B cell (primary cell): ENCODE results near the gene CD53.

Experiments
- CTCF ChIP-seq: fragments of 200-600 bp; IDR thresholded peaks from one replicate; pipeline ENCODE4 v1.8.0; 2022; ENCODE audit warnings: antibody characterized with exemption, mild to moderate bottlenecking
- EZH2 ChIP-seq: IDR thresholded peaks from 2 replicates; pipeline ENCODE4 v1.6.1; 2012; ENCODE audit warnings: borderline replicate concordance, low read depth, mild to moderate bottlenecking, moderate library complexity, low read length; ENCODE audit not compliant: insufficient read depth, poor library complexity, severe bottlenecking

DNA sequence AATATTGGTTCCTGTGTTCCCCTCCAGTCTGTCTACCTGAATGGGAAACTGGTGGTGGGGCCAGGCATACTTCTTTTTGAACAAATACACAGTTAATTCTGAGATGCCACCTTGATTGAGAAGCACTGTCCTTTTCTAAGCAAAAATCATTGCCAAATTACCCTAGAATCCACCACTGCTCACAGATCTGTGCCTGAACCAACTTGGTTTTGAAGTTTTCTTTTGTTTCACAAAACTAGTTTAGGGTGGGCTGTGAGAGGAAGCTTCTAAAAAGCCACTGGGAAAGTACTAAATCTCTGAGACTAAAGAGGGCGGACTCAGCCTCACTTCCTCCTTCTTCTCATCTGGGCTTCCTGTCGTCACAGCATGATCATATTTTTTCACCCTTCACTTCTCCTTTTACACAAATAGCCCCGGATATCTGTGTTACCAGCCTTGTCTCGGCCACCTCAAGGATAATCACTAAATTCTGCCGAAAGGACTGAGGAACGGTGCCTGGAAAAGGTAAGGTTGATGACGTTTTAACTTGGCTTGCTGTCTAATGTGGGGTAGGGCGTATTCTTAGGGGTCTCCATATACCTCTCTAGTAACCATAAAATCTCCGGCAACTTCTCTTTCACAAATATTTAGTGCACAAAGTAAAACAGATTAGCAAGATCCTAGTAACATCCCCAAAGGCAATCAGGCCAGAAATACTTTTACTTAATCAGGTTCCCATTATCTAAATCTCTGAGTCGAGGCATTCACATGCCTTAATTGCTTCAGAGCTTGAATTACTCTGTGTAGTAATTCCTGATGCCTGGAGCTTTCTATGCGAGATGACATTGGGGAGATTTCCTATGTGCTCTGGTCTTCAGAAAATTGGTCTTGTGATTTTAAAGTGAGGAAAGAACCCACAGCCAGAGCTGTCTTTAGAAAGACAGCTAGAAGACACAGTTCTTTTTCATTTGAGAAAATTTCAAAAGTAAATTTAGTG, at the start of gene CD53:
- no peak for TF ChIP-seq CTCF
- TF ChIP-seq EZH2 = no peak
